GM13977 (cell line): ENCODE results near the gene ITFG1.

Source experiments
- DNase-seq: peaks from one replicate; pipeline ENCODE4 v3.0.0; 2012; ENCODE audit warnings: low spot score
- in situ Hi-C: fragments of 300-500 bp; cut with MboI; formaldehyde crosslinking; loops from one replicate; pipeline ENCODE4 v1.12.0; 2022; ENCODE audit warnings: low sequenced_read_pairs, low pct_unique_long_range_greater_than_20kb, mixed read lengths, inconsistent platforms; ENCODE audit not compliant: unreplicated experiment
- TF ChIP-seq, protein P1 (sequence below): IDR thresholded peaks from 2 replicates; pipeline ENCODE4 v1.5.1; 2012; ENCODE audit warnings: mild to moderate bottlenecking, control low read depth; ENCODE audit not compliant: insufficient read depth; ENCODE audit errors: extremely low read depth, missing control alignments

ITFG1 gene

GRCh38 chr16:47127541-47127940 lies 333.3 kb downstream of the ITFG1 start:
- TF ChIP-seq, protein P1, sequence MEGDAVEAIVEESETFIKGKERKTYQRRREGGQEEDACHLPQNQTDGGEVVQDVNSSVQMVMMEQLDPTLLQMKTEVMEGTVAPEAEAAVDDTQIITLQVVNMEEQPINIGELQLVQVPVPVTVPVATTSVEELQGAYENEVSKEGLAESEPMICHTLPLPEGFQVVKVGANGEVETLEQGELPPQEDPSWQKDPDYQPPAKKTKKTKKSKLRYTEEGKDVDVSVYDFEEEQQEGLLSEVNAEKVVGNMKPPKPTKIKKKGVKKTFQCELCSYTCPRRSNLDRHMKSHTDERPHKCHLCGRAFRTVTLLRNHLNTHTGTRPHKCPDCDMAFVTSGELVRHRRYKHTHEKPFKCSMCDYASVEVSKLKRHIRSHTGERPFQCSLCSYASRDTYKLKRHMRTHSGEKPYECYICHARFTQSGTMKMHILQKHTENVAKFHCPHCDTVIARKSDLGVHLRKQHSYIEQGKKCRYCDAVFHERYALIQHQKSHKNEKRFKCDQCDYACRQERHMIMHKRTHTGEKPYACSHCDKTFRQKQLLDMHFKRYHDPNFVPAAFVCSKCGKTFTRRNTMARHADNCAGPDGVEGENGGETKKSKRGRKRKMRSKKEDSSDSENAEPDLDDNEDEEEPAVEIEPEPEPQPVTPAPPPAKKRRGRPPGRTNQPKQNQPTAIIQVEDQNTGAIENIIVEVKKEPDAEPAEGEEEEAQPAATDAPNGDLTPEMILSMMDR, result no peak
- in situ Hi-C loops, result no loop called here

GRCh38 chr16:47125757-47126156 lies 335.1 kb downstream of the ITFG1 start:
- DNase-seq, result no peak
- in situ Hi-C loops, result no loop called here
- TF ChIP-seq, protein P1, result no peak

More at GRCh38 chr16:47127541-47127940, 333.3 kb downstream of the ITFG1 start:
- DNase-seq, result no peak

GRCh38 chr16:47113130-47113529 lies 347.7 kb downstream of the ITFG1 start:
- DNase-seq, result no peak
- TF ChIP-seq, protein P1, result no peak
- in situ Hi-C loops, result no loop called here

- in situ Hi-C loops, result no loop called here
- DNase-seq, result no peak
- TF ChIP-seq, protein P1, result no peak
These were observed 349.9 kb downstream of the ITFG1 start for GRCh38 chr16:47110939-47111338.

GRCh38 chr16:47109361-47109760 lies 351.5 kb downstream of the ITFG1 start:
- no peak for DNase-seq
- in situ Hi-C loops, result no loop called here
- TF ChIP-seq, protein P1, result no peak
